Ishikawa (cell line): ENCODE data around the gene PUM1.

ENCODE experiments used
- CEBPB ChIP-seq: IDR thresholded peaks from 2 replicates; pipeline ENCODE4 v1.6.1; 2012
- CREB1 ChIP-seq: IDR thresholded peaks from 2 replicates; pipeline ENCODE4 v1.6.1; 2012; ENCODE audit warnings: low read depth
- EGR1 ChIP-seq: IDR thresholded peaks from 2 replicates; pipeline ENCODE4 v1.6.1; 2012
- EP300 ChIP-seq: IDR thresholded peaks from 2 replicates; pipeline ENCODE4 v1.6.1; 2012; ENCODE audit warnings: borderline replicate concordance
- FOXM1 ChIP-seq: IDR thresholded peaks from 2 replicates; pipeline ENCODE4 v1.6.1; 2012; ENCODE audit warnings: low read depth, borderline replicate concordance
- MAX ChIP-seq: IDR thresholded peaks from 2 replicates; pipeline ENCODE4 v1.6.1; 2012
- NFIC ChIP-seq: IDR thresholded peaks from 2 replicates; pipeline ENCODE4 v1.6.1; 2012
- RAD21 ChIP-seq: IDR thresholded peaks from 2 replicates; pipeline ENCODE4 v1.6.1; 2012; ENCODE audit warnings: low read depth
- REST ChIP-seq: IDR thresholded peaks from 2 replicates; pipeline ENCODE4 v1.6.1; 2012; ENCODE audit warnings: low read depth, mild to moderate bottlenecking
- TAF1 ChIP-seq: IDR thresholded peaks from 2 replicates; pipeline ENCODE4 v1.6.1; 2012; ENCODE audit warnings: low read depth, mild to moderate bottlenecking
- TCF12 ChIP-seq: IDR thresholded peaks from 2 replicates; pipeline ENCODE4 v1.6.1; 2012; ENCODE audit warnings: low read depth
- TEAD4 ChIP-seq: IDR thresholded peaks from 2 replicates; pipeline ENCODE4 v1.6.1; 2012
- USF1 ChIP-seq: IDR thresholded peaks from 2 replicates; pipeline ENCODE4 v1.6.1; 2012
- YY1 ChIP-seq: IDR thresholded peaks from 2 replicates; pipeline ENCODE4 v1.6.1; 2012; ENCODE audit warnings: low read depth
- ZBTB7A ChIP-seq: IDR thresholded peaks from 2 replicates; pipeline ENCODE4 v1.6.1; 2012; ENCODE audit warnings: low read depth

PUM1 gene

GRCh38 chr1:31027693-31028526 is 37.6 kb downstream of the PUM1 start:
- TF ChIP-seq FOXM1 (no peak), ZBTB7A (no peak), RAD21 (no peak), EGR1 (no peak), CREB1 (no peak), MAX (no peak), TAF1 (no peak), NFIC (no peak), REST (no peak), USF1 (no peak), YY1 (no peak), CEBPB (no peak), TCF12 (no peak), TEAD4 (no peak)

- TF ChIP-seq CREB1 = no peak
Measured at GRCh38 chr1:31022259-31022658, 43.3 kb downstream of the PUM1 start.

GRCh38 chr1:31020007-31020790 is 45.3 kb downstream of the PUM1 start:
- TF ChIP-seq NFIC (no peak), REST (no peak), CREB1 (no peak), EGR1 (no peak), YY1 (no peak), CEBPB (no peak), EP300 (no peak), USF1 (no peak), TEAD4 (no peak), TCF12 (no peak)

- TF ChIP-seq FOXM1 = no peak
- TF ChIP-seq TCF12 = no peak
- TF ChIP-seq EGR1 = no peak
- no peak for TF ChIP-seq CREB1
- TF ChIP-seq REST = no peak
- TF ChIP-seq ZBTB7A = no peak
- TF ChIP-seq EP300 = no peak
- no peak for TF ChIP-seq YY1
- no peak for TF ChIP-seq TEAD4
- TF ChIP-seq USF1 = no peak
- no peak for TF ChIP-seq RAD21
- TF ChIP-seq MAX = no peak
- TF ChIP-seq CEBPB = no peak
- TF ChIP-seq TAF1 = no peak
Measured at GRCh38 chr1:31019401-31019800, 46.1 kb downstream of the PUM1 start.
